Neutrophil (primary cell): ENCODE measurements around the gene RTP3.

Experiments used
- H3K27ac ChIP-seq: fragments of 200-600 bp; sonication (generic); 2 replicates; pipeline ENCODE4 v1.5.1; 2016; ENCODE audit warnings: mild to moderate bottlenecking, moderate library complexity
- H3K27me3 ChIP-seq: fragments of 200-600 bp; sonication (generic); 2 replicates; pipeline ENCODE4 v1.6.0; 2016; ENCODE audit warnings: mild to moderate bottlenecking
- H3K36me3 ChIP-seq: fragments of 200-600 bp; sonication (generic); 2 replicates; pipeline ENCODE4 v1.5.1; 2017
- H3K4me1 ChIP-seq, 2 experiments: fragments of 200-600 bp in 1 of 2; sonication (generic) in 1 of 2; 1 replicate in 1 of 2; 2 replicates in 1 of 2; pipeline versions ENCODE4 v1.5.1 to v1.6.1; 2013 to 2016; ENCODE audit warnings: low read depth in 1 of 2, low read length in 1 of 2, mild to moderate bottlenecking in 1 of 2, moderate library complexity in 1 of 2; ENCODE audit not compliant: control insufficient read depth in 1 of 2, insufficient read depth in 1 of 2
- H3K4me3 ChIP-seq, 2 experiments: fragments of 200-600 bp in 1 of 2; sonication (generic) in 1 of 2; 1 replicate in 1 of 2; 2 replicates in 1 of 2; pipeline ENCODE4 v1.5.1; 2013 to 2016; ENCODE audit warnings: low read depth in 1 of 2, low read length in 1 of 2, mild to moderate bottlenecking in 1 of 2, moderate library complexity in 1 of 2
- H3K9me3 ChIP-seq: fragments of 200-600 bp; sonication (generic); 2 replicates; pipeline ENCODE4 v1.5.1; 2016
- TF ChIP-seq, protein P1 (sequence below): fragments of 200-600 bp; sonication (generic); IDR thresholded peaks from 2 replicates; pipeline ENCODE4 v1.5.1; 2016; ENCODE audit warnings: antibody characterized with exemption

Gene RTP3

GRCh38 chr3:46479021-46479420 lies 18.8 kb upstream of the RTP3 start:
- Histone ChIP-seq H3K36me3 (no peaks in the 10 kb centered on the region), H3K9me3 (no peaks in the 10 kb centered on the region), H3K4me3 (no peak overlapping the region), H3K27me3 (no peaks in the 10 kb centered on the region), H3K27ac (peak overlapping the region; percentile 76), H3K4me1 (peaks cover 63 to 64% of the 10 kb centered on the region in 2 experiments)
- TF ChIP-seq, protein P1, sequence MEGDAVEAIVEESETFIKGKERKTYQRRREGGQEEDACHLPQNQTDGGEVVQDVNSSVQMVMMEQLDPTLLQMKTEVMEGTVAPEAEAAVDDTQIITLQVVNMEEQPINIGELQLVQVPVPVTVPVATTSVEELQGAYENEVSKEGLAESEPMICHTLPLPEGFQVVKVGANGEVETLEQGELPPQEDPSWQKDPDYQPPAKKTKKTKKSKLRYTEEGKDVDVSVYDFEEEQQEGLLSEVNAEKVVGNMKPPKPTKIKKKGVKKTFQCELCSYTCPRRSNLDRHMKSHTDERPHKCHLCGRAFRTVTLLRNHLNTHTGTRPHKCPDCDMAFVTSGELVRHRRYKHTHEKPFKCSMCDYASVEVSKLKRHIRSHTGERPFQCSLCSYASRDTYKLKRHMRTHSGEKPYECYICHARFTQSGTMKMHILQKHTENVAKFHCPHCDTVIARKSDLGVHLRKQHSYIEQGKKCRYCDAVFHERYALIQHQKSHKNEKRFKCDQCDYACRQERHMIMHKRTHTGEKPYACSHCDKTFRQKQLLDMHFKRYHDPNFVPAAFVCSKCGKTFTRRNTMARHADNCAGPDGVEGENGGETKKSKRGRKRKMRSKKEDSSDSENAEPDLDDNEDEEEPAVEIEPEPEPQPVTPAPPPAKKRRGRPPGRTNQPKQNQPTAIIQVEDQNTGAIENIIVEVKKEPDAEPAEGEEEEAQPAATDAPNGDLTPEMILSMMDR: no peak

- H3K36me3 ChIP-seq: no peaks in the 10 kb centered on the region
- H3K27me3 ChIP-seq: no peaks in the 10 kb centered on the region
- H3K9me3 ChIP-seq: no peaks in the 10 kb centered on the region
- no peak overlapping the region for H3K4me3 ChIP-seq
- peaks cover 63 to 66% of the 10 kb centered on the region in 2 experiments for H3K4me1 ChIP-seq
- peak overlapping the region; percentile 76 for H3K27ac ChIP-seq
- TF ChIP-seq, protein P1: no peak
These were observed 18.1 kb upstream of the RTP3 start for GRCh38 chr3:46479696-46480095.

DNA sequence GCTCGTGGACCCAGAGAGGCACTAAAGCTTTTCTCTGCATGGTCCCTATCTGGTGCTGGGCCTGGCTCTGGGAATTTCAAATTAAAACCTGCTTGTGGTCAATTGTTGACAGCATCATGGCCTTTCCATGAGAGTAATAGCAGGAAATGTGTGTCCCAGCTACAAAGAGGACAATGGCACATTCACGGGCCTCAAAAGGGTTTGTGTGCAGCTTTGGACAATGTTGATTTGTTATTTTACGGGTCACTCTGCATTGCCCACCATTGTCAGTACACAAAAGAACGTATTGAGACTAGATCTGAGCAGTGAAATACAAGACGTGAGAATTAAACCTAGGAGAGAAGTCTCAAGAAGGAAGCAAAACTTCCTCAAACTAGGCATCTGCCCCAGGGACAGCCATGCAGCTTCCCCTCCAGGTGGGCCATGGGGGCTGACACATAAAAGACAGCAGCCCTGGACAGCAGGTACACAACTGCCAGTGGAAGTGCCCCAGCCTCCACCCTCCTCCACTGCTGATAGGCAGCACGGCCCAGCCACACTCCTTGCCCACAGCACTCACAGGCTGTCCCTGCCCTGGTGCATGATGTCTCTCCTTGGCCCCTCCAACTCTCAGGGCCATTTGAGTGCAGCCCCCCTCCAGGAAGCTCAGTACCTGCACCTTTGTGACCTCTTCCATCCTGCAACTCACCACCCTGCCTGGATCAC lies 17.1 kb upstream of the RTP3 start:
- Histone ChIP-seq H3K36me3 (no peaks in the 10 kb centered on the region), H3K4me3 (no peak overlapping the region), H3K9me3 (no peaks in the 10 kb centered on the region), H3K27me3 (no peaks in the 10 kb centered on the region), H3K4me1 (peaks cover 65 to 72% of the 10 kb centered on the region in 2 experiments), H3K27ac (peak overlapping the region; percentile 76)
- TF ChIP-seq, protein P1: no peak

DNA sequence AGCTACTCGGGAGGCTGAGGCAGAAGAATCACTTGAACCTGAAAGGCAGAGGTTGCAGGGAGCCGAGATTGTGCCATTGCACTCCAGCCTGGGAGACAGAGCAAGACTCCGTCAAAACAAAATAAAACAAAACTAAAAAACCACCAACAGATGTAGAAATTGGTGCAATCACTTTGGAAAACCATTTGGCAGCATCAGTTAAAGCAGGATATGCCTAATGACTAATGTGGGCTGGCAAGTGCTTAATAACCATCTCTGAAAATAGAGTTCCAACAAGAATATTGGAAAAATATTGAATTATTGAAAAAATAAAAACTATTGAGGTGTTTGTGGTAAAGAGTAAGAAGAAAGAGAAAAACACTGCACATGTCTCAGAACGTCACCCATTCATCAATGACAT lies 16.1 kb upstream of the RTP3 start:
- TF ChIP-seq, protein P1: no peak
- Histone ChIP-seq H3K27ac (peak overlapping the region; percentile 76), H3K36me3 (no peaks in the 10 kb centered on the region), H3K4me3 (no peak overlapping the region), H3K27me3 (no peaks in the 10 kb centered on the region), H3K4me1 (peaks cover 70 to 72% of the 10 kb centered on the region in 2 experiments), H3K9me3 (no peaks in the 10 kb centered on the region)

DNA sequence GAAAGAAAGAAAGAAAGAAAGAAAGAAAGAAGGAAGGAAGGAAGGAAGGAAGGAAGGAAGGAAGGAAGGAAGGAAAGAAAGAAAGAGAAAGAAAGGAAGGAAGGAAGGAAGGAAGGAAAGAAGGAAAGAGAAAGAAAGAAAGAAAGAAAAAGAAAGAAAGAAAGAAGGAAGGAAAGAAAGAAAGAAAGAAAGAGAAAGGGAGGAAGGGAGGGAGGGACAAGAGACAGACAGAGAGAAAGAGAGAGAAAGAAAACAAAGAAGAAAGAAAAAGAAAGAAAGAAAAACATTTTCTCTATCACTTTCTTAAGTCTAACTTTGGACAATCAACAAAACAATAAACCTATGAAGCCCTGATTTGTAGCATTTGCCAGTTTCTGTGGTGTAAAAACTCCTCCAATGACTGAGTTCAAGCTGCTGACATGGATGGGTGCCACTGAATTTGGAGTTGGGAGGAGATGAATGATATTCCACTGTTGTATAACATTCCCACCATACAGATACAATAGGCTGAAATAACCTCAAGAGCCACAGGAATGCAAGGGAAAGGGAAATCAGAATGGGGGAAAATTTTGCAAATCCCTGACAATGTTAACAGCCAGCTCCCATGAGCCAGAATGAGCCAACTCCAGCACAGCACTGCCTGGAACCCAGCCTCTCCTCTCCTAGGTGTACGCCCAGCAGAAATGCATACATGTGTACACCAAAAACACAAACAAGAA lies 15.0 kb upstream of the RTP3 start:
- Histone ChIP-seq H3K9me3 (no peaks in the 10 kb centered on the region), H3K27me3 (no peaks in the 10 kb centered on the region), H3K36me3 (no peaks in the 10 kb centered on the region), H3K4me1 (peaks cover 69 to 70% of the 10 kb centered on the region in 2 experiments), H3K4me3 (no peak overlapping the region), H3K27ac (no peak overlapping the region)
- TF ChIP-seq, protein P1: no peak
